Measurements from ENCODE around the gene GRK5.
A peak's percentile ranks its signal among the peaks of the same experiment; 100 is the strongest.

The GRK5 gene

DNA sequence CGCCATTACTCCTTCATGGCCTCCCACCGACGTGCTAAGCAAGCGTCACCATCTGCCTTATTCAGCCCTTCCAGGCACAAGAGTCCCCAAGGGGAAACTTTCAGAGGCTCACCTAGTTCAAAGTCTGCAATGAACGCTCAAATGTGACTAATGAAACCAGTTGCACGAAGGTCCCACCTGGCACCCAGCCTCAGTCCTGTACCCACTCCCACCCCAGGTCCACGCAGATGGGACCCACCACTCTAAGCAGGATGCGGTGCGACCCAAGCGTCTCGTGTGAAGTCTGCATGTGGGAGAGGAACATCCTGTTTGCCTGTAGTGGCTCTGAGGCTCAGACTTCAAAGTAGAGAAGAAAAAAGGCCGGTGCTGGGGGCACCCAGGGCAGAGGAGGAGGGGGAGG lies 294.8 kb downstream of the GRK5 start:
- DNase-seq (ENCODE audit: low spot score), result peak; percentile 53
- TF ChIP-seq, protein P1, sequence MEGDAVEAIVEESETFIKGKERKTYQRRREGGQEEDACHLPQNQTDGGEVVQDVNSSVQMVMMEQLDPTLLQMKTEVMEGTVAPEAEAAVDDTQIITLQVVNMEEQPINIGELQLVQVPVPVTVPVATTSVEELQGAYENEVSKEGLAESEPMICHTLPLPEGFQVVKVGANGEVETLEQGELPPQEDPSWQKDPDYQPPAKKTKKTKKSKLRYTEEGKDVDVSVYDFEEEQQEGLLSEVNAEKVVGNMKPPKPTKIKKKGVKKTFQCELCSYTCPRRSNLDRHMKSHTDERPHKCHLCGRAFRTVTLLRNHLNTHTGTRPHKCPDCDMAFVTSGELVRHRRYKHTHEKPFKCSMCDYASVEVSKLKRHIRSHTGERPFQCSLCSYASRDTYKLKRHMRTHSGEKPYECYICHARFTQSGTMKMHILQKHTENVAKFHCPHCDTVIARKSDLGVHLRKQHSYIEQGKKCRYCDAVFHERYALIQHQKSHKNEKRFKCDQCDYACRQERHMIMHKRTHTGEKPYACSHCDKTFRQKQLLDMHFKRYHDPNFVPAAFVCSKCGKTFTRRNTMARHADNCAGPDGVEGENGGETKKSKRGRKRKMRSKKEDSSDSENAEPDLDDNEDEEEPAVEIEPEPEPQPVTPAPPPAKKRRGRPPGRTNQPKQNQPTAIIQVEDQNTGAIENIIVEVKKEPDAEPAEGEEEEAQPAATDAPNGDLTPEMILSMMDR (IDR thresholded peaks at IDR 0.05; ENCODE audit: extremely low read depth, missing control alignments), result no peak

DNA sequence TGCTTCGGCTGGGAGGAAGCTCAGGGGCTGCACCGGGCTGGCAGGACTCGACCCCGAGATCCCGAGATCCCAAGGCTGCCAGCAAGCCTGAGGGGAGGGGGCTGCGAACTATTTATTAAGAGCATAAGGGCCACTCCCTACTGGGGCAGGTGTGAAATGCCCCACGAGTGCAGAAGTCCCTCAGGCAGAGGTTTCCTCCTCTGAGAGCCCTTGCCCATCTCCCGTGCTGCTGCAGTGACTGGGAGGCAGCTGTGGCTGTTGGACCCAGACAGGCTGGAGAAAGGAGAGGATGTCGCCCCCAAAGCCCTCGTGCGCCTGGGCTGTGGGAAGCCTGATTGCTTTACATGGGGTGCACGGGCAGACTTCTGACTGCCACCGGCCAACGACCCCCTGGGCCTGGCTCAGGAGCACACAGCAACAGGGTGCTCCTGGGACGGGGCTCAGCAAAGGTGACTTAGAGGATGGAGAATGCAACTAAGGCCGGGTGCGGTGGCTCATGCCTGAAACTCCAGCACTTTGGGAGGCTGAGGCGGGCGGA lies 295.3 kb downstream of the GRK5 start:
- TF ChIP-seq, protein P1 (IDR thresholded peaks at IDR 0.05; ENCODE audit: extremely low read depth, missing control alignments), result no peak
- DNase-seq (ENCODE audit: low spot score), result no peak

- TF ChIP-seq, protein P1 (IDR thresholded peaks at IDR 0.05; ENCODE audit: extremely low read depth, missing control alignments), result no peak
- DNase-seq (ENCODE audit: low spot score), result no peak
These were observed 296.4 kb downstream of the GRK5 start for GRCh38 chr10:119503821-119504220.

DNA sequence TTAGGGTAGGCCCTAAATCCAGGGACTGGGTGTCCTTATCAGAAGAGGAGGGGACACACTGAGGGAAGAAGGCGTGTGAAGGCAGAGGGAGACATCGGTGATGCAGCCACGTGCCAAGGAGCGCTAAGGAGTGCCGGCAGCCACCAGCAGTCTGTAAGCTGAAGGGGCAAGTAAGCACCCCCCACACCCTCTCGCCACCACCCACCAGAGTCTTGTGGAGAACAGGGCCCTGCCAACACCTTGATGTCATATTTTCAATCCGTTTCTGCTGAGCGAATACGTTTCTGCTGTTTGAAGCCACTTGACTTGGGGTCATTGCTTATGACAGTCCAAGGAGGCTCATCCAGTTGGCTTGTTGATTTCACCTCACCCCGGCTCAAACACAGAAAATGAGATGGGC lies 297.3 kb downstream of the GRK5 start:
- DNase-seq (ENCODE audit: low spot score), result no peak
- TF ChIP-seq, protein P1 (IDR thresholded peaks at IDR 0.05; ENCODE audit: extremely low read depth, missing control alignments), result no peak

GRCh38 chr10:119505131-119505551 lies 297.8 kb downstream of the GRK5 start:
- DNase-seq (ENCODE audit: low spot score), result no peak
- TF ChIP-seq, protein P1 (IDR thresholded peaks at IDR 0.05; ENCODE audit: extremely low read depth, missing control alignments), result no peak

All from GM20000 (cell line).